WI38 (cell line): ENCODE measurements around the gene PRSS38.

Experiments
- H3K4me3 ChIP-seq: 2 replicates; pipeline ENCODE4 v1.5.1; 2011; ENCODE audit warnings: low read depth, mild to moderate bottlenecking, control low read depth, low read length
- TF ChIP-seq, protein P1 (sequence below): IDR thresholded peaks from 2 replicates; pipeline ENCODE4 v1.5.1; 2012; ENCODE audit warnings: low read depth, mild to moderate bottlenecking, control low read depth, low read length

PRSS38 gene

DNA sequence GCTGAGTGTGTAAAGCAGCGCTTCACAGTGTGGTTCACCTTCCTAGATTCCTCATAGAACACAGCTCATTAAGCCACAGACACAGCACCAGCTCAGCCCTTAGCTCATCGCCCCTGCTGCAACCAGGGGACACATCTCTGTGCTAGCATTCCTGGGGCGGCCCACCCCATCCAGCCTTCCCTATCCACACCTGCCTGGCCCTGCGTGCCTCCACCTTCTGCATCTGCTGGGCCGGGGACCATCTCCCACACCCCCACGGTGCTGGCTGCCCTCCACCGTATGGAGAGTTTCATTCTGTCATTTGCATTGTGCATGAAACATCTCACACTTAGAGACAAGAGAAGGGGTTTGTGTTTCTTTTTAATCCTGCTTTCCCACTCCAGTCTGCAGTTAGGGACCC is 35.8 kb upstream of the PRSS38 start:
- TF ChIP-seq, protein P1, sequence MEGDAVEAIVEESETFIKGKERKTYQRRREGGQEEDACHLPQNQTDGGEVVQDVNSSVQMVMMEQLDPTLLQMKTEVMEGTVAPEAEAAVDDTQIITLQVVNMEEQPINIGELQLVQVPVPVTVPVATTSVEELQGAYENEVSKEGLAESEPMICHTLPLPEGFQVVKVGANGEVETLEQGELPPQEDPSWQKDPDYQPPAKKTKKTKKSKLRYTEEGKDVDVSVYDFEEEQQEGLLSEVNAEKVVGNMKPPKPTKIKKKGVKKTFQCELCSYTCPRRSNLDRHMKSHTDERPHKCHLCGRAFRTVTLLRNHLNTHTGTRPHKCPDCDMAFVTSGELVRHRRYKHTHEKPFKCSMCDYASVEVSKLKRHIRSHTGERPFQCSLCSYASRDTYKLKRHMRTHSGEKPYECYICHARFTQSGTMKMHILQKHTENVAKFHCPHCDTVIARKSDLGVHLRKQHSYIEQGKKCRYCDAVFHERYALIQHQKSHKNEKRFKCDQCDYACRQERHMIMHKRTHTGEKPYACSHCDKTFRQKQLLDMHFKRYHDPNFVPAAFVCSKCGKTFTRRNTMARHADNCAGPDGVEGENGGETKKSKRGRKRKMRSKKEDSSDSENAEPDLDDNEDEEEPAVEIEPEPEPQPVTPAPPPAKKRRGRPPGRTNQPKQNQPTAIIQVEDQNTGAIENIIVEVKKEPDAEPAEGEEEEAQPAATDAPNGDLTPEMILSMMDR, result no peak
- H3K4me3 ChIP-seq, result no peak overlapping the region

DNA sequence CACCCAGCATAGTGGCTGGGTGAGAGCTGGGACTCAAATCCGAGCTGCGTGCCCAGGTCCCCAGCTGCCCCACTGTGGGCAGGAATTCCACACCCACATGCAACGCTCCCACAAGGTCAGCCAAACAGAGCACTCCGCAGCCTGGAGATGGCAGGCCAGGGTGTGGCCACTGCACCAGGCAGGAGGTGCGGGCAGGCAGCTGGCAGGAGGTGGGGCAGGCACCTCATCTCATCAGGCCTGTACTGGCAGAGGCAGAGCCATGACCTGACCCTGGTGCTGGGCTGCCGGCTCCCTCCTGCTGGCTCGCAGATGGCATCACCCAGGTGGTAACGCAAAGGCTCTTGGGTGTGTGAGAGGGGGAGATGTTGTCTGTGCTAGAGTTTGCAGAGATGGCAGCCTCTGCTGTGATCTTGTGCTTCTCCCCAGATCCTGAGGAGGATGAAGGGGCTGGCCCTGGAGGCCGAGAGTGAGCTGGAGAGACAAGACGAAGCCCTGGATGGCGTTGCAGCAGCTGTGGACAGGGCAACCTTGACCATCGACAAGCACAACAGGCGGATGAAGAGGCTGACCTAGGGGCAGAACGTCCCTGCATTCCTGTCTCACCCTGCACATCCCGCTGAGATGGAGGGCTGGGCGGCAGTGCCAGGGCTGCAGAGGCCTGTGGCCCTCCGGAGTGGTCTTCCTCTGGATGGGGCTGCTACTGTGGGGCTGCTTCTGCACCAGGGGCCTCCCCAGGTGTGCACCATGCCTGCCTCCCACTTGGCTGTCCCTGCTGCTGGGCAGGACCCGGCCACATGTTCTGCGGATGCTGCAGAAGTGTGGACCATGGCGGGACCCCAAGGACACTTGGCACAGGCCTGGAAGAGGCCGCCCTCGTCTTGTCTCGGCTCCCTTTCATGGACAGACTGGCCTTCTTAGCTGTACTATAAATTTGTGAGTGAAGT is 35.1 kb upstream of the PRSS38 start:
- TF ChIP-seq, protein P1, result no peak
- H3K4me3 ChIP-seq, result no peak overlapping the region

DNA sequence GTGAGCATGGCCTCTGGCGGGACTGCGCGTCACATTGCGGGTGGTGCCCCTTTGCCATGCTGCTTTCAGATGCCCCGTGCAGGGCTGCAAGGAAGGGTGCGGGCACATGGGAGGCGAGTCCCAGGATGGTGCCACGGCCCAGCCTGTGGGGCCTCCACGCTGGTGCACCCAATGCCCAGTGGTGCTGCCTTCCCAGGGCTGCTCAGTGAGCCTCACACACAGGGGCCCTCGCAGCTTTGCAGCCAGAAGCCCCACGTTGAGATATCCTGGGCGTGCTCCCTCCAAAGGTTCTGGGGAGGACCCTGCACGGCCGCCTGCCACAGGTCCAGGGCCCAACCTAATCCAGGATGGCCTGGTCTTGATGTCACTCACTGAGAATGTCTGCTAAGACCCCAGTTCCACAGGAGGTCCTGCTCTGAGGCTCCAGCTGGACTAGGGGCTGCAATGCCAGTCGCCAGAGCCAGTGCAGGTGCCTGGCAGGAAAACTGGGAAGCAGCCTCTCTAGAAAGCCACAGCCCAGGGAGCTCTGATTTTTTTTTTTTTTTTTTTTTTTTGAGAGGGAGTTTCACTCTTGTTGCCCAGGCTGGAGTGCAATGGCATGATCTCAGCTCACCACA is 34.1 kb upstream of the PRSS38 start:
- TF ChIP-seq, protein P1, result no peak
- H3K4me3 ChIP-seq, result no peak overlapping the region

DNA sequence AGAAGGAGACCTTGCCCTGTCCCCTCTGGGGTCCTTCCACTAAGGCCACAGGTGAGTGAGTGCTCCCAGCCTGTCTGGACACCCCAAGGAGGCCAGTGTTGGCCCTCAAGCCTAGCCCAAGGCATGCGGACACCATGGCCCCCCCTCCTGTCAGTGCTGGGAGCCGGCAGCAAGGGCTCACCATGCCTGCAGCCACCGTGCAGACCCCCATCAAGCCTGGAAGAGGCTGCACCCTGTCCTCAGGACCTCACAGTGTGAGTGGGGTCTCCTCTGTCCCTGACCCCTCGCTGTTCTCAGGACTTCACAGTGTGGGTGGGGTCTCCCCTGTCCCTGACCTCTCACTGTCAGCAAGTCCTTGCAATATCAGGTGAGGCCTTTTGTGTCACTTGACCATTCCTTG is 33.2 kb upstream of the PRSS38 start:
- TF ChIP-seq, protein P1, result no peak
- H3K4me3 ChIP-seq, result no peak overlapping the region

DNA sequence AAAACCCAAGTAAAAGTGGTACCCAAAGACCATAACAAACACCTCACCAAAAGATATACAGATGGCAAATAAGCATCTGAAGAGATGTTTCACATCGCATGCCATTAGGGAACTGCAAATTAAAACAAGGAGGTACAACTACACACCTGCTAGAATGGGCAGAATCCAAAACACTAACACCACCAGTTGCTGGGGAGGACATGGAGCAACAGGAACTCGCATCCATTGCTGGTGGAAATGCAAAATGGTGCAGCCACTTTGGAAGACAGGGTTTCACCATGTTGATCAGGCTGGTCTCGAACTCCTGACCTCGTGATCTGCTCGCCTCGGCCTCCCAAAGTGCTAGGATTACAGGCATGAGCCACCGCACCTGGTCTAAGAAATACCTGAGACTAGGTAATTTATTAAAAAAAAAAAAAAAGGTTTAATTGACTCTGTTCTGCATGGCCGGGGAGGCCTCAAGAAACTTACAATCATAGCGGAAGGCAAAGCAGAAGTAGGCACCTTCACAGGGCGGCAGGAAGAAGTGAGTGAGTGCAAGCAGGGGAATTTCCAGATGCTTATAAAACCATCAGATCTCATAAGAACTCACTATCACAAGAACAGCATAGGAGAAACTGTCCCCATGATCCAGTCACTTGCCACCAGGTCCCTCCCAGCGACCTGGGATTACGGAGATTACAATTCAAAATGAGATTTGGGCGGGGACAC is 30.2 kb upstream of the PRSS38 start:
- TF ChIP-seq, protein P1, result no peak
- H3K4me3 ChIP-seq, result no peak overlapping the region

DNA sequence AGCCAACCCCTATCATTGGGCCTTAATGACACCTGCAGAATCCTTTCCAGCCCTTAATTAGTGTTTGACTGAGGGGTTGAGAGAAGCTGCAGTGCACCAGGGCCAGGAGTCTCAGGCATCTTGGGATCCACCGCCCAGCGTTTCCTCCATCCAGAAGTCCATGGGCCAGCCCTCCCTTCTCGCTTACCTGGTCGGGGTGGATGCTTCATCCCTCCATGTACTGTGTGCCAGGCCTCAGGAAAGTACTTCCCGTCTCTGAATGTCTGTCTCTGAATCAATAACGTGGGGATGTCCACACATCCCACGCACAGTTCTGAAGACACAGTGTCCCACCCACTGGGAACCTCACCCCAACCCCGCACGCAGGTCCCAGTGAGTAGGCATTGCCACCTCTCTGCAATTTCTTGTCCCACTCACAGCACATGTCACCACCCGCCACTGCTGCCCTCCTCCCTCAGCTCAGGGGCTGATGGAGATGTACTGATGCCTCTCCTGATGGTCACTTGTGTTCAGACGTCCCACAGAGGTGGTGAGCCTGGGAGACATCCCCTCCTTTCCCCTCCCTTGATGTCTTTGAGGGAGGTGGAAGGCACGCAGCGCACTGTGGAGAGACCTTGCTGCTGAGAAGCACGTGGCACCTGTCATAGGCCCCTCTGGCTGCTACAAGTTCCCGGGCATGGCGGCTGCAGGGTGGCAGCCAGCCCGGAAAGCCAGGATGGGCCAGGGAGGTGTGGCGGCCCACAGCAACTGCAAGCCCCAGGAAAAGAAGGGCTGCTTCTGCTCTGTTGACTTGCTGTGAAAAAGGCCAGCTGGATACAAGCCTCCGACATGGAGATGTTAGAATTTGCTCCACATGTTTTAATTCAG is 29.4 kb upstream of the PRSS38 start:
- no peak overlapping the region for H3K4me3 ChIP-seq
- TF ChIP-seq, protein P1, result no peak
